GM20000 (cell line): ENCODE data around the gene FKBP10.

Experiments used
- DNase-seq: peaks from one replicate; pipeline ENCODE4 v3.0.0; 2012; ENCODE audit warnings: low spot score
- CTCF ChIP-seq: IDR thresholded peaks from 2 replicates; pipeline ENCODE4 v1.5.1; 2012; ENCODE audit warnings: mild to moderate bottlenecking, control low read depth; ENCODE audit errors: extremely low read depth, missing control alignments

The FKBP10 gene

GRCh38 chr17:41806685-41807445 is 5.9 kb upstream of the FKBP10 start:
- DNase-seq: no peak
- TF ChIP-seq CTCF: no peak

GRCh38 chr17:41810659-41811548 is 1.9 kb upstream of the FKBP10 start:
- no peak for DNase-seq
- TF ChIP-seq CTCF: no peak

- peak; percentile 91 for DNase-seq
- TF ChIP-seq CTCF: peak; percentile 59
These were observed 1.0 kb upstream of the FKBP10 start, which contains the start of gene P3H4 for GRCh38 chr17:41811549-41812380. P3H4 (minus strand) TSS chr17:41811949; CDS start chr17:41811915, 34 bp downstream.

- no peak for TF ChIP-seq CTCF
- no peak for DNase-seq
These were observed 412 bp downstream of the FKBP10 start for GRCh38 chr17:41813152-41813680.

- no peak for DNase-seq
- TF ChIP-seq CTCF: no peak
These were observed 908 bp downstream of the FKBP10 start for GRCh38 chr17:41813699-41814124.

GRCh38 chr17:41814195-41814594 is 1.4 kb downstream of the FKBP10 start:
- DNase-seq: no peak
- no peak for TF ChIP-seq CTCF
